D721Med (cell line): ENCODE data around the gene CDK2.

Experiments
- DNase-seq: peaks from one replicate; pipeline ENCODE4 v3.0.0; 2011; ENCODE audit warnings: low spot score; ENCODE audit not compliant: insufficient read length
- FAIRE-seq: peaks from 2 replicates; lab custom pipeline; 2011; peaks lifted over from hg19 to GRCh38; lab: Jason Lieb, UNC
- CTCF ChIP-seq: IDR thresholded peaks from 2 replicates; pipeline ENCODE4 v1.5.1; 2012; ENCODE audit warnings: mild to moderate bottlenecking, control low read depth; ENCODE audit not compliant: insufficient read depth; ENCODE audit errors: missing control alignments

The CDK2 gene

GRCh38 chr12:55933169-55933798, 33.3 kb upstream of the CDK2 start:
- FAIRE-seq = no peak
- no peak for DNase-seq
- TF ChIP-seq CTCF = no peak

GRCh38 chr12:55933799-55934742, 32.6 kb upstream of the CDK2 start:
- no peak for TF ChIP-seq CTCF
- no peak for DNase-seq
- no peak for FAIRE-seq

- DNase-seq = no peak
- no peak for FAIRE-seq
- no peak for TF ChIP-seq CTCF
Measured at GRCh38 chr12:55934773-55935172, 31.9 kb upstream of the CDK2 start.

GRCh38 chr12:55935738-55936151, 30.9 kb upstream of the CDK2 start:
- DNase-seq = no peak
- FAIRE-seq = no peak
- no peak for TF ChIP-seq CTCF

- DNase-seq (no peak), FAIRE-seq (no peak)
- TF ChIP-seq CTCF = no peak
Measured at GRCh38 chr12:55937981-55938380, 28.6 kb upstream of the CDK2 start.

- DNase-seq = no peak
- FAIRE-seq = no peak
- TF ChIP-seq CTCF = no peak
Measured at GRCh38 chr12:55938826-55939501, 27.7 kb upstream of the CDK2 start.
